Endometrial microvascular endothelial cells (primary cell): ENCODE data around the gene SLC38A2. TPM values are rescaled to one million over a fixed set of nuclear protein-coding genes. Genes with fewer than 3 reads are reported as not detected.
"Not testable (repeated sequence)": the region's sequence is repeated elsewhere in the genome, so short reads cannot be mapped to it uniquely, and the experiment has no call there.

Experiments
- in situ Hi-C: cut with HindIII; loops from 2 replicates; pipeline ENCODE4 v1.10.0; 2017; ENCODE audit warnings: low sequenced_read_pairs, low pct_unique_long_range_greater_than_20kb; ENCODE audit errors: inconsistent ontology term
- total RNA-seq: library from RNA; depleted of rRNA; stranded (reverse); fragments of >200 nt; gene quantifications from one replicate; pipeline ENCODE4 v1.2.3, GENCODE V29; 2015; ENCODE audit errors: inconsistent ontology term

The SLC38A2 gene
- total RNA-seq, 1 donor from 2014 or later: 277 TPM

DNA sequence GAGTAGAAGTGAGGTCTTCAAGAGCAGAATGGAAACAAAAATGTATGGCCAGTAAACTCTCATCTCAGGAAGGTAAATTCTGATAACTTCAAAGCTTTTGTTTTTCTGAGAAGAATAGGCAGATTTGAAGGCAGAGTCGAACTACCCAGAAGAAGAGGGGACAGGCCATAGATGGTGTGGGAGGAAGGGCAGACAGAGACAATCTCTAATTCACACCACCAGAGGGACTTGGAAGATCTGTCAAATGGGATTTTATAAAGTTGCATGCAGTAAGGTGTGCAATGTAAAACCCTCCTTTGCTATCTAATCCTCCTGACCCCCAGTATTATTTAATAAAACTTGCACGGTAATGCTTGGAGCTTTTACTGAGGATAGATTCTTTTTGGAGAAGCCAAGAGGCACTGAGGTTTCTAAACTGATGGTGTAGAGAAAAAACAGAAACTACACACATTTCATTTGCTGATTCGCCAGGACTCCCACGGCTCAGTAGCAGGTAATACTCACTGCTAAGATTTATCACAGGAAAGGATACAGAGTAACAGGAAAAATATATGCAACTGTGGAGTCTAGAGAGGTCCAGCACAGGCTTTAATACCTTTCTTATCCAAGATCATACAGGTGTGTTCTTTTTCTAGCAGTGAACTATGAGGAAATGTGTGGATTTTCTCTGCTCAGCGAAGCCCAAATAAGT lies 18.3 kb downstream of the SLC38A2 start:
- in situ Hi-C loops: loop anchor here (25.0 kb wide), 2 partner anchors 183 to 333 kb away; no protein-coding TSS in a partner anchor

DNA sequence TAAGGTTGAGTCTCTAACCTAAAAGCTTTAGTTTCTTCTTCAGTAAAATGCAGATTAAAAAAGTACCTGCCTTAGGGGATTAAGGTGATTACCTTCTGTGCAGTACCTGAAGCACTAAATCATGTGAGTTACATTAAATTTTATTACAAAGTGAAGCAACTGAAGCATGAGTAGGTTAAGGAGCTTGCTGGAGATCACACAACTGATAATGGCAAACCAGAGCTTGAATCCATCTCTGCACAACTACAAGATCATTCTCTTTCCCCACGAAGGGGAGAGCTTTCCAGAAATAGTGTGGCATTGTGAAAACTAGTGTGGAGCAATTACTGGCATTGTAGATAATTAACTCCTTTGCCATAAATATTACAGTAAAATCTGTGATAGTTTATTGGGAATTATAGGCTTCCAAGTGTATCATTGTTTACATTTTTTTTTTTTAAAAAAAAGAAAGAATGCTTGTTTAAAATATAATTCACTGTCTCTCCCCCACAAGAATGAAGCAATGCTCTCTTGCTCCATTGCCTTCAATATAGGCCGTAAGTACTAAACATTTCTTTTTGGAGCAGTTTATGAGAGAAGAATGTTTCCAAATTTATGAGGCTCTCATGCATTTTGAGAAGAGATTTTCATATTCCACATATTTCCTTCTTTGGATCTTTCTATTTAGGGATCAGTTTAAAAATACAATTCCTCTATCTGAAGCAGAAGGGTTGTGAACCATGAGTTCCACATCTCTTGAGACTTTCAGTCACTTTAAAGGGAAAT lies 20.5 kb downstream of the SLC38A2 start:
- in situ Hi-C loops: loop anchor here (25.0 kb wide), 2 partner anchors 185 to 335 kb away; no protein-coding TSS in a partner anchor

DNA sequence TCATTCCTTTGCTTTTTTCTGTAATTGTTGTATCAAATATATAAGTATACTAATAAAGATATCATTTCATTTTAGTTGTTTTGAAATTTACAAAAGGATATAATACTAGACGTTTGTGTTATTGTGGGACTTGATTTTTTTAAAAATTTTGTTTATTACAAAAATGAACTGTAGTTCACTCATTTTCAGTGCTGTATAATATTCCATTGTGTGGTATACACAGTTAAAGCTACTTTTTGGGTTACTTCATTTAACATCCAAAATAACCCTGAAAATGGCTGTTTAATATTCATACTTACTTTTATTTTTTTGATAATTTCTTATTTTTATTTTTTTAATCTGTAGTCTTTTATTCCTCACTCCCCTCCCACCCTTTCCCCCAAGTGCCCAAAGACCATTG lies 21.4 kb downstream of the SLC38A2 start:
- in situ Hi-C loops: loop anchor here (25.0 kb wide), 2 partner anchors 186 to 336 kb away; no protein-coding TSS in a partner anchor

DNA sequence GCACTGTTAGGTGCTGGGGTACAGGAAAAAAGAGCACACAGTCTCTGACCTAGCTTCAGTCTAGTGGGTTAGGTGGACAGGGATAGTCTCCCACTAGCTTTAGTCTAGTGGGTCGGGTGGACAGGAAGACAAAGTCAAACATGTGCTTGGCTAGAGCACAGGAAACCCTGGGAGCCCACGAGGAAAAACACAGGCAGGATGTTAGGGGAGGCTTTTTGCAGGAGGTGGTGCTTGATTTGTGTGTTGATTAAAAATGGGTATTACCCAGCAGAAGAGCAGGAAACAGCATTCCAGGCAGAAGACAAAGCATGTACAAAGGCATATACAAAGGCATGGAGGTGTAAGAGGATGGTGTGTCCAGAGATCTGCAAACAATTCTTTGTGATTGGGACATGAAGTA lies 23.3 kb downstream of the SLC38A2 start:
- in situ Hi-C loops: no loop called here

DNA sequence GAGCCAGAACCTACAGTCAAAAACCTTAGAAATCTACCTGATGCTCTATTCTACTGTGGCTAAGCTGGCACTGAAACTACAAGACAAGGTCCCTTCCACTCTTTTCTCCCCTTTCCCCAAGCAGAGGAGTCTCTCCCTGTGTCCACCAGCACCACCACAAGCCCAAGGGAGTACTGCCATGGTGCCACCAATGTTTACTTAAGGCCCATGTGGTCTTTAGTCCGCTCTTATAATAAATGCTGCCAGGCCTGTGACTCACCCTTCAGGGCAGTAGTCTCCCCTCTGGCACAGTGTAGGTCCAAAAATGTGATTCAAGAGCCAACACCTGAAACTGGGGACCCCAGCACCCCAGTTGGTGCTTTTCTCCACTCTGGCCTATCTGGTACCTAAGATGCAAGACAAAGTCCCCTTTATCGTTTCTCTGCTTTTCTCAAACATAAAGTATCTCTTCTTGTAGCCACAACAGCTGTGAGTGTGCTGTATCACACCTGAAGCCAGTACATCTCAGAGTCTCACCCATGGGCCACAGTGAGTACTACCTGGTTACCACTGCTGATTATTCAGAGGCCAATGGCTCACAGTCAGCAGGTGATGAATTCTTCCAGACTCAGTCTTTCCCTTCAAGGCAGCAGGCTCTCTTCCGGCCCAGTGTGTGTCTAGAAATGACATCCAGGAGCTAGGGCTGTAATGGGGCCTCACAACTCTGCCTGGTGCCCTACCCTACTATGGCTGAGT lies 29.3 kb downstream of the SLC38A2 start:
- in situ Hi-C loops: no loop called here

DNA sequence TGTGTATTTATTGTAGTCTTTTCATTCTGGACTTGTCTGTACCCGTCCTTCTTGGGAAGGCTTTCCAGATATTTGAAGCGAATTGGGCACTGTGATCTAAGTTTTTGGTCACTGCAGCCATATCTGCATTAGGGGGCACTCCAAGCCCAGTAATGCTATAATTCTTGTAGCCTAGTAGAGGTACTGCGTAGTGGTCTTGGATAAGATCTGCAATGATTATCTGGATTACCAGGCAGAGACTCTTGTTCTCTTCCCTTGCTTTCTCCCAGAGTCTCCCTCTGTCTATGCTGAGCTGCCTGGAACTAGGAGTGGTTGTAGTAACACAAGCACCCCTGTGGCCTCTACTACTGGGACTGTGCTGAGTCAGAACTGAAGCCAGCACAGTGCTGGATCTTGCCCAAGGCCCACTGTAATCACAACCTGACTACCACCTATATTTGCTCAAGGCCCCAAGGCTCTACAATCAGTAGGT lies 30.0 kb downstream of the SLC38A2 start:
- in situ Hi-C loops: no loop called here

DNA sequence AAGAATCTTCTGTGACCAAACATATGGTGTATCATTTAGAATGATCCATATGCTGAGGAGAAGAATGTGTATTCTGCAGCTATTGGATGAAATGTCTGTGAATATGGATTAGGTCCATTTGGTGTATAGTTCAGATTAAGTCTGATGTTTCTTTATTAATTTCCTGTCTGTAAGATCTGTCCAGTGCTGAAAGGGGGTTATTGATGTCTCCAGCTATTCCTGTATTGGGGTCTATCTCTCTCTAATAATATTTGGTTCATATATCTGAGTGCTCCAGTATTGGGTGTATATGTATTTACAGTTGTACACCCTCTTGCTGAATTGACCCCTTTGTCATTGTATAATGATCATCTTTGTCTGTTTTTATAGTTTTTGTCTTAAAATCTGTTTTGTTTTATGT lies 33.5 kb downstream of the SLC38A2 start:
- in situ Hi-C loops: no loop called here

DNA sequence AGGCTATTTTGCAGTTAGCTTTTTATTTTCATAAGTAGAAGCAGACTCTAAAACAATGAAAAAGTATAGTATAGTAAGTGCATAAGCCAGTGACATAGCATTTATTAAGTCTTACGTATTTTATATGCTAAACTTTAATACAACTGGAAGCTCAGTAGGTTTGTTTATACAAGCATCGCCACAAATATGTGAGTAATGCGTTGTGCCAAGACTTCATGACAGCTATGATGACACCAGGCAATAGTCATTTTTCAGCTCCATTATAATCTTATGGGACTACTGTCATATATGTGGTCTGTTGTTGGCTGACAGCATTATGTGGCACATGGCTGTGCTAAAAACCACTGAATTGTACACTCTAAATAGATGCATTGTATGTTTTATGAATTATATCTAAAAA lies 40.3 kb downstream of the SLC38A2 start:
- in situ Hi-C loops: no loop called here

DNA sequence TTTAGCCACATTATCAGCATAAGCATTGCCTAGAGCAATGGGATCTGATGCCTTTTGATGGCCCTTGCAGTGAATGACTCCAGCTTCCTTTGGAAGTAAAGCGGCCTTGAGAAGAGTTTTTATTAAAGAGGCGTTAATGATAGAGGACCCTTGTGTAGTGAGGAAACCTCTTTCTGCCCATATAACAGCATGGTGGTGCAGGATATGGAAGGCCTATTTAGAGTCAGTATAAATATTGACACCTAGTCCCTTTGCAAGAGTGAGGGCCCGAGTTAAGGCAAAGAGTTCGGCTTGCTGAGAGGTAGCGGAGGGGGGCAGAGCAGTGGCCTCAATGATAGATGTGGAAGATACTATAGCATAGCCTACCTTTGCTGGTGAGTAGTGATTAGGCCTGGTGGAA lies 47.5 kb downstream of the SLC38A2 start:
- in situ Hi-C loops: not testable (repeated sequence)

DNA sequence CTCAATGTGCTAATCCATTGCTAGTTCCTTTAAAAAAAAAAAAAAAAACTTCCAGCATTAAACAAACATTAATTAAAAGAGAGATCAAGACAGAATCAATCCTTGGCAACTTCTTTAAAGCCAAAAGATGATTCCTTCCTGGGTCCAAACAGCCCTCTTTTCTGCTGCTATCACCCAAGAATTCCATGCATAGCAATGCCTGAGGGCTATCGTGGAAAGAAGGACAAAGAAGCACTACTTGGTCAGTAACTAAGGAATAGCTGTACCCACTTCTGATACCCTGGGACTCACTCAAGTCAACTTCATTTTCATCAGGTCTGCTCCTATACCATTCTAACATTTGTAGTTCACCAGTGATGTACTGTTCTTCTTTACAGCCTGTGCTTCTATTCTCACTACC lies 51.8 kb downstream of the SLC38A2 start:
- in situ Hi-C loops: no loop called here

DNA sequence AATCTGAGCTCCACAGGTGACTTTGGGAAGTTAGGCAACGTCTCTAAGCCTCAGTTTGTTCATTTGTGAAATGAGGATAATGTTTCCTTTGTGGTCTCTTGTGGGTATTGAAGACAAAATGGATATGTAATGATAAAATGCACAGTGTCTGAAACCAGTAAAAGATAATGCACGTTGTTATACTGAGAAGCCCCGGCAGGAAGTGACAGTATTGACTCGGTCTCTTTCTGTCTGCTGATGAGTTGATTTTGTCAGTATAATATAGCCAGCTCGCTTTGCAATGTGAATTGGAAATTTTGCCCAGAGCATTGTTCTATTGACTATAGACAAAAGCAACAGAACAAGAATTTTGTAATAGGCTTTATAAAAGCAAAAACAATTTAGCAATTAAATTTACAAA lies 54.5 kb downstream of the SLC38A2 start:
- in situ Hi-C loops: no loop called here

Other genes starting within 250 kb of the SLC38A2 start
- 82.9 TPM for gene SLC38A1, start 103.7 kb downstream of the SLC38A2 start, total RNA-seq